ENCODE data around the gene GNAI1.

GRCh38 chr7:80172387-80172786, 37.8 kb downstream of the GNAI1 start:
- TF ChIP-seq CTCF (IDR thresholded peaks at IDR 0.05; ENCODE audit: low read depth, low read length, poor library complexity, severe bottlenecking) (no peak), EZH2phosphoT487 (IDR thresholded peaks at IDR 0.05; ENCODE audit: borderline replicate concordance, low read length) (no peak)
